Measurements from ENCODE around the gene CNMD.
"Not testable (repeated sequence)": the region's sequence is repeated elsewhere in the genome, so short reads cannot be mapped to it uniquely, and the experiment has no call there.

CNMD gene

DNA sequence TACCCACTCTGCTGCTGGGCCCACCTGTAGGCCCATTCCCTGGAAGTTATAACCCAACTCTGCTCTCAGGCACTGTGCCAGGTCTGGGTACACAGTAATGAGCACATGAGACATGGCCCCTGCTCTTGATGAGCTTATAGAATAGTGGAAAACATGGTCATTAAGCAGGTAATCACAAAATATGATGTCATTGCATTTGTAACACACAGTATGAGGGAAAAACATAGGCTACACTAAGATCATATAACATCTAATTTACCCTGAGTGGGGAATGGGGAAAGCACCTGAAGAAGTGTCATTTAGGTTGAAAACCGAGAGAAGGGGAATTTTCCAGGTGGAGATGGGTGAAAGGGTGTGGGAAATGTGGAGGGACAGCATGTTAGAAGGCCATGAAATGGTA is 3.9 kb upstream of the CNMD start:
- peaks cover 6% of the 10 kb centered on the region for H3K4me1 ChIP-seq (ENCODE audit: control insufficient read depth, low read depth, low read length)
- H3K4me3 ChIP-seq (ENCODE audit: low read length) = no peak overlapping the region
- no peaks in the 10 kb centered on the region for H3K36me3 ChIP-seq (ENCODE audit: control insufficient read depth, low read depth, low read length)
- no peak overlapping the region for H3K27ac ChIP-seq (ENCODE audit: low read length)
- no peaks in the 10 kb centered on the region for H3K27me3 ChIP-seq (ENCODE audit: control insufficient read depth, insufficient read depth, low read length)
- no peaks in the 10 kb centered on the region for H3K9me3 ChIP-seq (ENCODE audit: control insufficient read depth, low read depth, low read length)
- no peak overlapping the region for H3K9ac ChIP-seq (ENCODE audit: low read length)

DNA sequence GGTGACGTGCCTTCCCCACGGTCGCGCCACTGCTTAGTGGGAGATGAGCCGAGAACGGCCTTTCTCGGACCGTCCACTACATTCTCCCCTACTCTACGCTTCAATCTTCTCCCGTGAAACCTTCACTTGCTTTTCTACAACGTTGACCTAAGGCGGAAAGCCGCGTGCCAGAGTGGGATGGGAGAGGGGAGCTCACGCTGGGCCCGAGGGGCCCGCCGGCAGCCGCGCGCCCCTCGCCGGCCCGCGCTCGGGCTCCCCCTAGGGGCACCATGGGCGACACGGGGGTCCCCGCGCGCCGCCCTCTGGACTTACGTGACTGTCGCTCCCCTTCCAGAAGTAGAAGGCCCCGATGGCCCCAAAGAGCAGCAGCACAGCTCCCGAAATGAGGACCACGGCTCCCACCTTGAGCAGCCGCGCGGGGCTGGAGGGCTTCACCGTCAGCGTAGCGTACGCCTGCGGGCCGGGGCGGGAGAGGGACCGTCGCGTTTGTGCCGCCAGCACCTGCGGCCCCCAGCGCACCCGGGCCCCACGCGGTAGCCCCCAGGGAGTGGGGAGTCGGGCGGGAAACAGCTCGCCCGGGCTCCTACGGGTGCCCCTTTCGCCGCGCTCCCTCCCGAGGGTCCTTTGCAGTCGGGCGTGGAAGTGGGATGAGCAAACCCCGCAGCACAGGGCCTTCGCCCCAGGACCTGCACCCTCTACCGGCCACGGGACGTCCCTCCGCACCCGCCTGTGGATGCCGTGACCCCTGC is 727 bp downstream of the CNMD start:
- H3K9ac ChIP-seq (ENCODE audit: low read length) = peak overlapping the region; percentile 65
- H3K27ac ChIP-seq (ENCODE audit: low read length) = peak overlapping the region; percentile 38
- H3K9me3 ChIP-seq (ENCODE audit: control insufficient read depth, low read depth, low read length) = no peaks in the 10 kb centered on the region
- peaks cover 4% of the 10 kb centered on the region for H3K36me3 ChIP-seq (ENCODE audit: control insufficient read depth, low read depth, low read length)
- H3K4me3 ChIP-seq (ENCODE audit: low read length) = peak overlapping the region; percentile 81
- peaks cover 32% of the 10 kb centered on the region for H3K4me1 ChIP-seq (ENCODE audit: control insufficient read depth, low read depth, low read length)
- H3K27me3 ChIP-seq (ENCODE audit: control insufficient read depth, insufficient read depth, low read length) = no peaks in the 10 kb centered on the region

DNA sequence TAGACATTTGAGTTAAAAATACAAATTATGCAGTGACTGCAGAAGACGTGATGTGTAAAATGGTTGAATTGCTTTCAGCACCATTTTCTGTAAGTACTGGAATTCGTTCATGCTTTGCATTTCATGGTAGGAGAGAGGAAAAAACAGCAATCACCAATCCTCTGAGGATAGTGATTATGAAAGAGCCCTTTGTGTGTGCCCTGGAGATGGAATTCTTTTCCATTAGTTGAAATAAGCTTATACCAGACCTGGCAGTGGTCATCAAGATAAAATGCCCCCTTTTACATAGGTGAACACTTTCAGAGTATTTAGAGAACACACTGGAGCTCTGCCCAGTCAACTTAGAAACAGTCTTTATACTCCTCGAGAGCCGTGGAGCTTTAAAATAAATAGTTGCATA is 1.7 kb downstream of the CNMD start:
- H3K27me3 ChIP-seq (ENCODE audit: control insufficient read depth, insufficient read depth, low read length) = no peaks in the 10 kb centered on the region
- H3K27ac ChIP-seq (ENCODE audit: low read length) = peak overlapping the region; percentile 5
- H3K4me1 ChIP-seq (ENCODE audit: control insufficient read depth, low read depth, low read length) = peaks cover 32% of the 10 kb centered on the region
- peaks cover 11% of the 10 kb centered on the region for H3K36me3 ChIP-seq (ENCODE audit: control insufficient read depth, low read depth, low read length)
- H3K9ac ChIP-seq (ENCODE audit: low read length) = peak overlapping the region; percentile 65
- H3K9me3 ChIP-seq (ENCODE audit: control insufficient read depth, low read depth, low read length) = no peaks in the 10 kb centered on the region
- peak overlapping the region; percentile 81 for H3K4me3 ChIP-seq (ENCODE audit: low read length)

DNA sequence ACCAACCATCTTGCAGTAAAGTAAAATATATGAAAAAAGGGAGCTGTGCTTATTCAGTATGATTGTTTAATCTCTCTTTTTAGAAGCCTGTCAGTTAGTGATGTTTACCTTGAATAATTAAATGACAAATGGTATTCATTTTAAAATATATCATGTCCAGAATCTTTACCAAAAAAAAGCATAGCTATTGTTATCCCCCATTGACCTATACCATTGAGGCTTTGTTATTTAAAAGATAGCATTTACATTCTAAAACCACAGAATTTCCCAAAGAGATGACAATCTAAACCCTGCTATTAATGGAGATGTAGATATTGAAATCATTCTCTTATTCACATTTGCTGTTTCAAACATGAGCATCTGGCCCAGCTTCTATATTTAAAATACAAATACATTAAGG is 2.2 kb downstream of the CNMD start:
- H3K36me3 ChIP-seq (ENCODE audit: control insufficient read depth, low read depth, low read length) = peaks cover 17% of the 10 kb centered on the region
- peak overlapping the region; percentile 5 for H3K27ac ChIP-seq (ENCODE audit: low read length)
- no peak overlapping the region for H3K9ac ChIP-seq (ENCODE audit: low read length)

DNA sequence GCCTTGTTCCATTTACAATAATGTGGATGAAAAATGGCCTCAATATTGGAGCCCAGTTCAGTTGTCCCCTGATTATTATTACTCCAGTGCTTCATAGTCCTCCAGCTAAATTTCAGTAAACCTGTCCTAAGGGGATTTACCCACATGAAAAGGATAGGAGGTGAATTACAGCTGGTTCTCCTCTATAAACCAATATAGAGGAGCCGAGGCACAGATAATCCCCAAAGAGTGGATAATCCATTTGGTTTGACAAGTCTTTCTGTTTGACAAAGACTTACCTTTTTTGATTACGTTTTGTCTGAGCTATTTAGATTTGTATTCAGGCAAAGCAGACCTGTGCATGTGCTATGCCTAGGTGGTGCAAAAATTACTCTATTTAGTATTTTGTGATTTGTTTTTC is 2.7 kb downstream of the CNMD start:
- no peak overlapping the region for H3K9ac ChIP-seq (ENCODE audit: low read length)
- H3K9me3 ChIP-seq (ENCODE audit: control insufficient read depth, low read depth, low read length) = no peaks in the 10 kb centered on the region
- H3K27ac ChIP-seq (ENCODE audit: low read length) = peak overlapping the region; percentile 5
- peaks cover 22% of the 10 kb centered on the region for H3K36me3 ChIP-seq (ENCODE audit: control insufficient read depth, low read depth, low read length)
- no peaks in the 10 kb centered on the region for H3K27me3 ChIP-seq (ENCODE audit: control insufficient read depth, insufficient read depth, low read length)
- H3K4me1 ChIP-seq (ENCODE audit: control insufficient read depth, low read depth, low read length) = peaks cover 32% of the 10 kb centered on the region
- H3K4me3 ChIP-seq (ENCODE audit: low read length) = peak overlapping the region; percentile 81

More for the DNA sequence above, 2.2 kb downstream of the CNMD start:
- no peaks in the 10 kb centered on the region for H3K27me3 ChIP-seq (ENCODE audit: control insufficient read depth, insufficient read depth, low read length)
- H3K9me3 ChIP-seq (ENCODE audit: control insufficient read depth, low read depth, low read length) = no peaks in the 10 kb centered on the region
- peak overlapping the region; percentile 81 for H3K4me3 ChIP-seq (ENCODE audit: low read length)
- peaks cover 32% of the 10 kb centered on the region for H3K4me1 ChIP-seq (ENCODE audit: control insufficient read depth, low read depth, low read length)

DNA sequence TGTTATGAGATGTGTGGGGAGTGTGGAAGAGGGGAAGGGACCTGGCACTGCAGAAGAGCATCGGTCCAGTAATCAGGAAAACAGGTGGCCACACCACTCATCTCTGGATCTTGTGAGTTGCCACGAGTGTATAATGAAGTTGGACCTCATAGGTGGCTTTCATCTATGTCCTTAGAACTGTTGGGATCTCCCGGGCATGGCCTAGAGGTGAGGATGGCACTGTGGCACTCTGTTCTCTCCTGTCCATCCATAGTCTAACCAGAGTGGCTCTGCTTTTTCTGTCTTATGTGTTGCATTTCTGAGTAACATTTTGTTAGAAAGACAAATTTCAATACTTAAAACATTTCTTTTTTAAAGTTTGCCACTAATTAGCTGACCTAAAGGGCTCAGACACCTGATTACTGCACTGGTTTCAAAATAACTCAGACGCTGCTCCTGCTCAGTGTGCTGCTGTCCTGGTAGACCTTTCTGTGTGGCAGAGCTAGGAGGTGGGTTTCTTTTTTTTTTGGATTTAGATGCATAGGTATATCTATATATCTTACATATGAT is 5.5 kb downstream of the CNMD start:
- Histone ChIP-seq H3K9me3 (ENCODE audit: control insufficient read depth, low read depth, low read length) (no peaks in the 10 kb centered on the region), H3K27me3 (ENCODE audit: control insufficient read depth, insufficient read depth, low read length) (no peaks in the 10 kb centered on the region), H3K4me1 (ENCODE audit: control insufficient read depth, low read depth, low read length) (peaks cover 31% of the 10 kb centered on the region), H3K27ac (ENCODE audit: low read length) (no peak overlapping the region), H3K4me3 (ENCODE audit: low read length) (no peak overlapping the region), H3K36me3 (ENCODE audit: control insufficient read depth, low read depth, low read length) (peaks cover 37% of the 10 kb centered on the region), H3K9ac (ENCODE audit: low read length) (no peak overlapping the region)

DNA sequence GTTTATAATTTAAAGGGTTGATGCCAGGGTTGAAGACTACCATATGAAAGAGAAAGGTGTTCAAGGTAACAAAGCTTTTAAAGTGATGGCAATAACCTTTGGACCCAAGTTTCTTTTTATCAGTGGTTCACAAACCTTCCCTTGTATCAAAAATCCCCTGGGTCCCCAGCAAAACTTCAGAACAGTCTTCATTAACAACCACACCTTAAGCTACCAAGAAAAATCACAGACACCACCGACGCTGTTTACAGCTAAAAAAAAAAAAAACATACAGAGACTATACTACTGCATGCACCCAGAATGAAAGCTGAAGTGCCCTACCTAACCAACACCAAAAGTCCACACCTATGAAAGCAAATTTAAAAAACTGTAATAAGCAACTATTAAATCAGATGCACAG is 13.4 kb downstream of the CNMD start:
- Histone ChIP-seq H3K36me3 (ENCODE audit: control insufficient read depth, low read depth, low read length) (peaks cover 30% of the 10 kb centered on the region), H3K4me3 (ENCODE audit: low read length) (no peak overlapping the region), H3K9ac (ENCODE audit: low read length) (no peak overlapping the region), H3K4me1 (ENCODE audit: control insufficient read depth, low read depth, low read length) (peaks cover 10% of the 10 kb centered on the region), H3K27me3 (ENCODE audit: control insufficient read depth, insufficient read depth, low read length) (no peaks in the 10 kb centered on the region), H3K9me3 (ENCODE audit: control insufficient read depth, low read depth, low read length) (peaks cover 2% of the 10 kb centered on the region), H3K27ac (ENCODE audit: low read length) (no peak overlapping the region)

DNA sequence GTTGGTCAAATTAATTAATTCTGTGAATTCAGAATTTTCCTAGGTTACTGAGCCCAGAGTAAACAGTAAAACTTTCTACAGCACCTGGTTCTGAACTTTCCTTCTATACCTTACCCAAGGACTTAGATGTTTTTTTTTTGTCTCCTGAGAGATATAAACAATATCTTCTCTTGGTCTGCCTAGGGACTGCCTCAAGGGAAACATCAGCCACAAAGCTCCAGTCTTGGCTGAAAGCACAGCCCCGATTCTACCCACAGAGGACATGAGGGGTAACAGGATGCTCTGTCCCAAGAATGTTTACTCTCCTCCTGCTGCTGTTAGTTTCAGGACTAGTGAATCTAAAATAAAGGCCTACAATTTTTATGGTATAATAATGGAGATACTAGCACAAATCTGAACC is 14.3 kb downstream of the CNMD start:
- no peak overlapping the region for H3K9ac ChIP-seq (ENCODE audit: low read length)
- H3K4me1 ChIP-seq (ENCODE audit: control insufficient read depth, low read depth, low read length) = peaks cover 10% of the 10 kb centered on the region
- H3K27ac ChIP-seq (ENCODE audit: low read length) = no peak overlapping the region
- H3K36me3 ChIP-seq (ENCODE audit: control insufficient read depth, low read depth, low read length) = peaks cover 25% of the 10 kb centered on the region
- H3K9me3 ChIP-seq (ENCODE audit: control insufficient read depth, low read depth, low read length) = peaks cover 7% of the 10 kb centered on the region
- no peaks in the 10 kb centered on the region for H3K27me3 ChIP-seq (ENCODE audit: control insufficient read depth, insufficient read depth, low read length)
- no peak overlapping the region for H3K4me3 ChIP-seq (ENCODE audit: low read length)

DNA sequence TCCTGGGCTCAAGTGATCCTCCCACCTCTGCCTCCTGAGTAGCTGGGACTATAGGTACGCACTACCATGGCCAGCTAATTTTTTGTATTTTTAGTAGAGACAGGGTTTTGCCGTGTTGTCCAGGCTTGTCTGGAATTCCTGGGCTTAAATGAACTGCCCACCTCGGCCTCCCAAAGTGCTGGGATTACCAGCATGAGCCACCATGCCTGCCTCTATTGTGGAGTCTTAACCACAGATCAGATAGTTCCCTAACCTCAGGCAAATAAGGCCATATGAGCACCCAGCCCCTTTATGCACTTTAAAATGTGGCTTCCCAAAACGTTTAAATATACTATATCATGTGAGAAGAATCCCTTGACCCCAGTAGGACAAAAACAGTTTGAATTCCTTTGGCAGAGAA is 16.4 kb downstream of the CNMD start:
- peaks cover 13% of the 10 kb centered on the region for H3K9me3 ChIP-seq (ENCODE audit: control insufficient read depth, low read depth, low read length)
- H3K4me3 ChIP-seq (ENCODE audit: low read length) = no peak overlapping the region
- peaks cover 26% of the 10 kb centered on the region for H3K36me3 ChIP-seq (ENCODE audit: control insufficient read depth, low read depth, low read length)
- no peak overlapping the region for H3K27ac ChIP-seq (ENCODE audit: low read length)
- no peak overlapping the region for H3K9ac ChIP-seq (ENCODE audit: low read length)
- H3K27me3 ChIP-seq (ENCODE audit: control insufficient read depth, insufficient read depth, low read length) = no peaks in the 10 kb centered on the region
- H3K4me1 ChIP-seq (ENCODE audit: control insufficient read depth, low read depth, low read length) = no peaks in the 10 kb centered on the region

DNA sequence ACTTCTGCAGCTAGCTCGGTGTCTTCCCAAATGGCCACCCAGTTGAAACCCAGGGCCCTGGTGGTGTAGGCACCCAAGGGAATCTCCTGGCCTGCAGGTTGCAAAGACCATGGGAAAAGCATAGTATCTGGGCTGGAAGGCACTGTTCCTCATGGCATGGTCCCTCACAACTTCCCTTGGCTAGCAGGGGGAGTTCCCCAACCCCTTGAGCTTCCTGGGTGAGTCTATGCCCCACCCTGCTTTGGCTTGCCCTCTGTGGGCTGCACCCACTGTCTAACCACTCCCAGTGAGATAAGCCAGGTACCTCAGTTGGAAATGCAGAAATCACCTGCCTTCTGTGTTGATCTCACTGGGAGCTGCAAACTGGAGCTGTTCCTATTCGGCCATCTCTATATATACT is 18.3 kb downstream of the CNMD start:
- H3K4me3 ChIP-seq (ENCODE audit: low read length); H3K27me3 ChIP-seq (ENCODE audit: control insufficient read depth, insufficient read depth, low read length); H3K4me1 ChIP-seq (ENCODE audit: control insufficient read depth, low read depth, low read length); H3K27ac ChIP-seq (ENCODE audit: low read length); H3K9ac ChIP-seq (ENCODE audit: low read length): not testable (repeated sequence)
- Histone ChIP-seq H3K36me3 (ENCODE audit: control insufficient read depth, low read depth, low read length) (peaks cover 26% of the 10 kb centered on the region), H3K9me3 (ENCODE audit: control insufficient read depth, low read depth, low read length) (peaks cover 13% of the 10 kb centered on the region)

DNA sequence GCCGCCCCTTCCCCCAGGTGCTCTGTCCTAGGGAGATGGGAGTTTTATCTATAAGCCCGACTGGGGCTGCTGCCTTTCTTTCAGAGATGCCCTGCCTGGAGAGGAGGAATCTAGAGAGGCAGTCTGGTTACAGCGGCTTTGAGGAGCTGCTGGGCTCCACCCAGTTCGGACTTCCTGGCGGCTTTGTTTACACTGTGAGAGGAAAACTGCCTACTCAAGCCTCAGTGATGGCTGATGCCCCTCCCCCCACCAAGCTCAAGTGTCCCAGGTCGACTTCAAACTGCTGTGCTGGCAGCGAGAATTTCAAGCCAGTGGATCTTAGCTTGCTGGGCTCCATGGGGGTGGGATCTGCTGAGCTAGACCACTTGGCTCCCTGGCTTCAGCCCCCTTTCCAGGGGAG is 18.7 kb downstream of the CNMD start:
- H3K4me3 ChIP-seq (ENCODE audit: low read length); H3K27ac ChIP-seq (ENCODE audit: low read length); H3K9ac ChIP-seq (ENCODE audit: low read length); H3K4me1 ChIP-seq (ENCODE audit: control insufficient read depth, low read depth, low read length); H3K27me3 ChIP-seq (ENCODE audit: control insufficient read depth, insufficient read depth, low read length): not testable (repeated sequence)
- peaks cover 26% of the 10 kb centered on the region for H3K36me3 ChIP-seq (ENCODE audit: control insufficient read depth, low read depth, low read length)
- H3K9me3 ChIP-seq (ENCODE audit: control insufficient read depth, low read depth, low read length) = peaks cover 13% of the 10 kb centered on the region

DNA sequence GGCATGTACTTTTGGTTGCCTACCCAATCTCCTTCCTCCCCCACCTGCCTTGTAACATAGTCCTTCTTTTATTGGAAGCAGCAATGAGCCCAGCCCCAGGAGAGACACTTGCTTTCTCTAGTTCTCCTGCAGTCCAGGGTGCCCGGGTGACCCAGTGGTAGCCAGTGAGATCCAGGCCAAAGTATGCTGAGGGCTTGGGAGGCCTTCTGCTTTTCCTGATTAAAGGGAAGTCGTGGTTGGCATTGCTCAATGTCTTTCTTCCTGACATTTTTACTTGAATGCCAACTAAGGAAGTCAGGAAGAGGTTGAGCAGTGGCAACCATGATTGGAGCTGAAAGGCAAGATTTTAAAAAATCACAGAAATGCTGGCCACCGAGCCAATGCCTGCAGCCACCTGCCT is 25.7 kb downstream of the CNMD start:
- Histone ChIP-seq H3K27ac (ENCODE audit: low read length) (no peak overlapping the region), H3K9ac (ENCODE audit: low read length) (no peak overlapping the region), H3K9me3 (ENCODE audit: control insufficient read depth, low read depth, low read length) (peaks cover 4% of the 10 kb centered on the region), H3K4me3 (ENCODE audit: low read length) (no peak overlapping the region), H3K36me3 (ENCODE audit: control insufficient read depth, low read depth, low read length) (peaks cover 19% of the 10 kb centered on the region), H3K4me1 (ENCODE audit: control insufficient read depth, low read depth, low read length) (peaks cover 22% of the 10 kb centered on the region), H3K27me3 (ENCODE audit: control insufficient read depth, insufficient read depth, low read length) (no peaks in the 10 kb centered on the region)

All from iPS-18a (cell line).